GM18867 (cell line): ENCODE measurements around the gene PLA2G12A.
A peak's percentile ranks its signal among the peaks of the same experiment; 100 is the strongest.
"Not testable (repeated sequence)": the region's sequence is repeated elsewhere in the genome, so short reads cannot be mapped to it uniquely, and the experiment has no call there.

Experiments
- ATAC-seq: cut with Tn5 transposase; IDR thresholded peaks from one replicate; pipeline ENCODE4 v1.9.1; 2021; ENCODE audit warnings: mild to moderate bottlenecking, moderate library complexity; ENCODE audit not compliant: unreplicated experiment

The PLA2G12A gene

GRCh38 chr4:109682875-109683274 is 47.0 kb downstream of the PLA2G12A start:
- no peak for ATAC-seq

DNA sequence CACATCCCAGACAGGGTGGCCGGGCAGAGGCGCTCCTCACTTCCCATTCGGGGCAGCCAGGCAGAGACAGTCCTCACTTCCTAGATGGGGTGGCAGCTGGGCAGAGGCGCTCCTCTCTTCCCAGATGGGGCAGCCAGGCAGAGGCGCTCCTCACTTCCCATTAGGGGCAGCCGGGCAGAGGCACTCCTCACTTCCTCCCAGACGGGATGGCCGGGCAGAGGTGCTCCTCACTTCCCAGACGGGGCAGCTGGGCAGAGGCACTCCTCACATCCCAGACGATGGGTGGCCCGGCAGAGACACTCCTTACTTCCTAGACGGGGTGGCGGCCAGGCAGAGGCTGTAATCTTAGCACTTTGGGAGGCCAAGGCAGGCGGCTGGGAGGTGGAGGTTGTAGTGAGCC is 50.9 kb downstream of the PLA2G12A start:
- not testable (repeated sequence) for ATAC-seq

- ATAC-seq = not testable (repeated sequence)
These were observed 51.4 kb downstream of the PLA2G12A start for GRCh38 chr4:109678472-109678871.

DNA sequence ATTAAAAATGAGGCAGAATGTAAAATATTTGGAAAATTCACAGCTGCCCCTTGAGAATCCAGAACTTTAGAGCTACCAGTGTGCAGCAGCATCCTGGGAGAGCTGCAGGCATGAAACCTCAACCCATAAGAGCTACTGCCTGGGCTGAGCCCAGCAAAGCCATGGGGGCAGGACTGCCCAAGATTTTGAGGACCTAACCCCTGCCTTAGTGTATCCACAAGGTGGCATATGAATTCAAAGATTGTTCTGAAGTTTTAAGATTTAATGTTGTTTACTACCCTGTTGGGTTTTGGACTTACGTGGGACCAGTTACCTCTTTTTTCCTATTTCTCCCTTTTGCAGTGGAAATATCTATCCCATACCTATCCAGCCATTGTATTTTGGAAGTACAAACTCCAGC is 53.0 kb downstream of the PLA2G12A start:
- ATAC-seq = no peak

- no peak for ATAC-seq
These were observed 54.0 kb downstream of the PLA2G12A start for GRCh38 chr4:109675843-109676242.

- peak; percentile 96 for ATAC-seq
These were observed 54.7 kb downstream of the PLA2G12A start for GRCh38 chr4:109675181-109675580.

GRCh38 chr4:109673303-109673702 is 56.6 kb downstream of the PLA2G12A start:
- no peak for ATAC-seq

- no peak for ATAC-seq
These were observed 57.5 kb downstream of the PLA2G12A start for GRCh38 chr4:109672169-109672930.

- ATAC-seq = no peak
These were observed 58.5 kb downstream of the PLA2G12A start for GRCh38 chr4:109671350-109671749.

DNA sequence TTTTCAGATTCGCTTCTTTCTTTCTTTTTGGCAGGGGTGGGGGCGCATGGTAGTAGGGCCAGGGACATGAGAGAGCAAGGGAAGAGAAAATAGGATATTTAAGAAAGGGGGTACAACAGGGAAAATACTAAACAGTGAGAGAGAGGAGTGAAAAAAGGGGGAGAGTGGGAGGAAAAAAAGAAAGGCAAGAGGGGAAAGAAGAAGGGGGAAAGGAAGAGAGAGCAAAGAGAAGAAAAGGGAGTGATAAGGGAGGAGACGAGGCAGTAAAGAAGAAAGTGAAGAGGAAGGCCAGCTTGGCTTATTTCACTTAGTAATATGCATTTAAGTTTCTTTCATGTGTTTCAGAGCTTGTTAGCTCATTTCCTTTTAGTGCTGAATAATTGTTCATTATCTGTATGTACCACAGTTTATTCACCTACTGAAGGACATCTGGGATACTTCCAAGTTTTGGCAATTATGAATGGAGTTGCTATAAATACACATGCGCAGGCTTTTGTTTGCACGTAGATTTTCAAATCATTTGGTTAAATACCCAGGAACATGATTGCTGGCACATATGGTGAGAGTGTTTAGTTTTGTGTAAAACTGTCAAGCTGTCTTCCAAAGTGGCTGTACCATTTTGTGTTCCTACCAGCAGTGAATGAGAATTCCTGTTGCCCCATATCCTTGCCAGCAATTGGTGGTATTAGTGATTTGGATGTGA is 63.9 kb downstream of the PLA2G12A start:
- no peak for ATAC-seq

DNA sequence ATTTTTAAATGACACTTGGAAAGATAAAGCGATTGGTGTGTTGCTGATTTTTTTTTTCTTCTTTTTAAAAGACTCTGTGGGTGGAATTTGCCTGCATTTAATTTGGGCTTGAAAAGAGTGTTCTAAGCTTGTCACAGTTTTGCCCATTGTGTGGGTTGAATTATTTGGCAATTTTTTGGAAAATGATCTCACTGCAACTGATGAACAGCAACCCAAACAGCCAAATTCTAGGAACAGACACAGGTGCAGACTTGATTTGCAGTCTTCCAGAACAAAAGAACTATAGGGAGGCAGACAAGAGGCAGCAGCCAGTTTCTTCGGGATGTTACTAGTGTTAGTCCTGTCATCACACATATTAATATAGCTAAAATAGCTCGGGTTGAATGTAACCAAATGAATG is 67.1 kb downstream of the PLA2G12A start:
- ATAC-seq = no peak

GRCh38 chr4:109662116-109662515 is 67.8 kb downstream of the PLA2G12A start:
- ATAC-seq = no peak
